Transverse colon (tissue), 4 donors: ENCODE measurements around the gene ZNF823. TPM values are rescaled to one million over a fixed set of nuclear protein-coding genes. Genes with fewer than 3 reads are reported as not detected.

ENCODE experiments used
- DNase-seq: peaks from one replicate; pipeline ENCODE4 v3.0.0-alpha.2; 2019
- H3K27ac ChIP-seq, 4 donors: fragments of 200-600 bp; sonication (generic); 2 replicates each; pipeline ENCODE4 v1.5.1; 2016 to 2018; ENCODE audit warnings: inconsistent platforms in 4 of 4
- H3K27me3 ChIP-seq: fragments of 200-600 bp; sonication (generic); 2 replicates; pipeline ENCODE4 v1.5.1; 2017; ENCODE audit warnings: inconsistent platforms
- H3K36me3 ChIP-seq, 4 donors: fragments of 200-600 bp; sonication (generic); 2 replicates each; pipeline ENCODE4 v1.5.1; 2017 to 2019; ENCODE audit warnings: inconsistent platforms in 4 of 4
- H3K4me1 ChIP-seq, 4 donors: fragments of 200-600 bp; sonication (generic); 2 replicates each; pipeline ENCODE4 v1.5.1; 2017 to 2020; ENCODE audit warnings: inconsistent platforms in 4 of 4
- H3K4me3 ChIP-seq, 4 donors: fragments of 200-600 bp; sonication (generic); 1 replicate in 1 of 4; 2 replicates in 3 of 4; pipeline versions ENCODE4 v1.5.1 to v1.6.1; 2017 to 2019; ENCODE audit warnings: inconsistent platforms in 4 of 4
- H3K9me3 ChIP-seq, 2 donors: fragments of 200-600 bp; sonication (generic); 2 replicates each; pipeline ENCODE4 v1.5.1; 2017 to 2019; ENCODE audit warnings: inconsistent platforms in 2 of 2
- CTCF ChIP-seq, 5 experiments: fragments of 200-600 bp in 3 of 5; fragments of 450-650 bp in 2 of 5; sonication (generic) in 3 of 5; IDR thresholded peaks; 1 replicate in 2 of 5; 2 replicates in 3 of 5; pipeline ENCODE4 v1.5.1; 2016 to 2017; ENCODE audit warnings: antibody characterized with exemption in 5 of 5, inconsistent platforms in 3 of 5, mild to moderate bottlenecking in 2 of 5, moderate library complexity in 1 of 5
- EP300 ChIP-seq: sonication (generic); formaldehyde crosslinking; IDR thresholded peaks from one replicate; pipeline ENCODE4 v1.6.1; 2017; ENCODE audit warnings: antibody characterized with exemption, low read depth
- POLR2A ChIP-seq: fragments of 450-650 bp; IDR thresholded peaks from one replicate; pipeline ENCODE4 v1.6.1; 2016; ENCODE audit warnings: antibody characterized with exemption, mild to moderate bottlenecking, moderate library complexity
- POLR2AphosphoS5 ChIP-seq, 3 donors: sonication (generic); formaldehyde crosslinking; IDR thresholded peaks; one replicate each; pipeline ENCODE4 v1.6.1; 2016; ENCODE audit warnings: antibody characterized with exemption in 3 of 3
- WGBS, 2 donors: methylation state at CpG; one replicate each; pipeline ENCODE4 v1.1.5; 2018; ENCODE audit warnings: low coverage in 1 of 2; 5-methylcytosine and 5-hydroxymethylcytosine counted together
- in situ Hi-C, 4 donors: fragments of 200-750 bp; cut with MboI; loops; one replicate each; pipeline versions ENCODE4 v1.15.0 to v1.15.1; 2017; ENCODE audit warnings: low sequenced_read_pairs in 3 of 4, low pct_ligation_motif_present in 1 of 4, low pct_unique_long_range_greater_than_20kb in 1 of 4
- intact Hi-C: fragments of 100-400 bp; cut with DNase I; formaldehyde crosslinking; loops from one replicate; pipeline ENCODE4 v1.15.1; 2023; ENCODE audit warnings: low total_unique reads
- total RNA-seq, 4 donors: library from RNA; depleted of rRNA; stranded (reverse); fragments of >200 nt; gene quantifications; one replicate each; pipeline ENCODE4 v1.1.0, GENCODE V29; 2016

The ZNF823 gene
- total RNA-seq, 4 donors from 2014 or later, result 16.4 to 69.1 (median 20.1) TPM

GRCh38 chr19:11736696-11737095 lies 2.0 kb downstream of the ZNF823 start:
- H3K4me3 ChIP-seq, result no peak overlapping the region
- H3K27me3 ChIP-seq, result no peaks in the 10 kb centered on the region
- peaks cover 0 to 31% (median 17%) of the 10 kb centered on the region in 4 donors for H3K4me1 ChIP-seq
- in situ Hi-C loops (no loop called here), intact Hi-C loops (no loop called here)
- TF ChIP-seq CTCF (IDR thresholded peaks at IDR 0.05) (no peak), POLR2AphosphoS5 (IDR thresholded peaks at IDR 0.05) (no peak), EP300 (no peak), POLR2A (no peak)
- 36 to 42% methylated on average over 2 of the region's 2 CpGs for WGBS, 2 donors
- no peaks in the 10 kb centered on the region for H3K9me3 ChIP-seq
- no peaks in the 10 kb centered on the region for H3K36me3 ChIP-seq
- H3K27ac ChIP-seq, result no peak overlapping the region
- DNase-seq, result peak; percentile 19

GRCh38 chr19:11735375-11735774 lies 3.4 kb downstream of the ZNF823 start:
- Histone ChIP-seq H3K36me3 (peaks cover 0 to 3% (median 0%) of the 10 kb centered on the region in 4 donors), H3K4me1 (peaks cover 0 to 31% (median 17%) of the 10 kb centered on the region in 4 donors), H3K9me3 (no peaks in the 10 kb centered on the region), H3K4me3 (no peak overlapping the region), H3K27ac (no peak overlapping the region), H3K27me3 (no peaks in the 10 kb centered on the region)
- TF ChIP-seq EP300, result no peak
- TF ChIP-seq POLR2A, result no peak
- no peak for TF ChIP-seq CTCF (IDR thresholded peaks at IDR 0.05)
- no peak for TF ChIP-seq POLR2AphosphoS5 (IDR thresholded peaks at IDR 0.05)
- DNase-seq, result peak; percentile 34
- in situ Hi-C loops, result no loop called here
- WGBS, 2 donors, result 75% methylated on average over 1 of the region's 1 CpG; no CpG with 5 or more reads in 1 of the 2 donors
- intact Hi-C loops, result no loop called here

GRCh38 chr19:11729586-11729985 lies 9.2 kb downstream of the ZNF823 start:
- in situ Hi-C loops, result no loop called here
- DNase-seq, result no peak

GRCh38 chr19:11722414-11722813 lies 16.3 kb downstream of the ZNF823 start:
- H3K9me3 ChIP-seq, result peaks cover 37 to 57% of the 10 kb centered on the region in 2 donors

More at GRCh38 chr19:11729586-11729985, 9.2 kb downstream of the ZNF823 start:
- TF ChIP-seq CTCF (IDR thresholded peaks at IDR 0.05), result no peak
- no peak for TF ChIP-seq EP300
- TF ChIP-seq POLR2A, result no peak
- TF ChIP-seq POLR2AphosphoS5 (IDR thresholded peaks at IDR 0.05), result no peak
- peaks cover 0 to 32% (median 14%) of the 10 kb centered on the region in 4 donors for H3K36me3 ChIP-seq
- no peak overlapping the region for H3K27ac ChIP-seq
- H3K27me3 ChIP-seq, result no peaks in the 10 kb centered on the region
- intact Hi-C loops, result no loop called here
- no peaks in the 10 kb centered on the region for H3K4me1 ChIP-seq
- WGBS, 2 donors, result 92 to 93% methylated on average over 4 of the region's 4 CpGs
- H3K9me3 ChIP-seq, result peaks cover 0 to 18% of the 10 kb centered on the region in 2 donors
- no peak overlapping the region for H3K4me3 ChIP-seq

More at GRCh38 chr19:11722414-11722813, 16.3 kb downstream of the ZNF823 start:
- TF ChIP-seq CTCF (IDR thresholded peaks at IDR 0.05), result no peak
- no peak for TF ChIP-seq EP300
- no peak for TF ChIP-seq POLR2A
- TF ChIP-seq POLR2AphosphoS5 (IDR thresholded peaks at IDR 0.05), result no peak
- Histone ChIP-seq H3K4me1 (no peaks in the 10 kb centered on the region), H3K27ac (no peak overlapping the region), H3K36me3 (peaks cover 2 to 66% (median 35%) of the 10 kb centered on the region in 4 donors), H3K4me3 (no peak overlapping the region), H3K27me3 (no peaks in the 10 kb centered on the region)
- DNase-seq, result no peak
- intact Hi-C loops, result no loop called here
- WGBS, 2 donors, result 95 to 98% methylated on average over 9 to 10 of the region's 10 CpGs
- in situ Hi-C loops, result no loop called here
